Left renal pelvis (tissue), 4 donors: ENCODE data around the gene SIRPD. TPM values are rescaled to one million over a fixed set of nuclear protein-coding genes. Genes with fewer than 3 reads are reported as not detected.
"Not testable (repeated sequence)": the region's sequence is repeated elsewhere in the genome, so short reads cannot be mapped to it uniquely, and the experiment has no call there.

ENCODE experiments used
- DNase-seq, 4 donors: peaks; one replicate each; pipeline ENCODE4 v3.0.0-alpha.2; 2013; ENCODE audit warnings: low read depth in 4 of 4, low spot score in 3 of 4
- polyA plus RNA-seq, 4 donors: library from polyadenylated mRNA; unstranded; fragments of 120-200 nt; gene quantifications; one replicate each; pipeline ENCODE4 v1.2.1, GENCODE V29; 2013; ENCODE audit not compliant: insufficient read length in 4 of 4

SIRPD gene
- polyA plus RNA-seq, 4 donors, result not detected

- DNase-seq, result no peak
Observed at GRCh38 chr20:1499528-1500420, 57.7 kb downstream of the SIRPD start.

GRCh38 chr20:1497371-1497770 is 60.1 kb downstream of the SIRPD start:
- DNase-seq, result not testable (repeated sequence)

DNA sequence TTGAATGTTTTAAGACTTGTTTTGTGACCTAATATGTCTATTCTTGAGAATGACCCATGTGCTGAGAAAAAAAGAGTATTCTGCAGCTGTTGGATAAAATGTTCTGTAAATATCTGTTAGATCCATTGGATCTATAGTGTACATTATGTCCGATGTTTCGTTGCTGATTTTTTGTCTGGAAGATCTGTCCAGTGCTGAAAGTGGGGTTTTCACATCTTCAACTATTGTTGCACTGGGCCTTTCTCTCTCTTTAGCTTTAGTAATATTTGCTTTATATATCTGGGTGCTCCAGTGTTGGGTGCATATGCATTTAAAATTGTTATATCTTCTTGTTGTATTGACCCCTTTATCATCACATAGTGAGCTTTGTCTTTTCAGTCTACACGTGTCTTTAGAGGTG is 60.6 kb downstream of the SIRPD start:
- no peak for DNase-seq

GRCh38 chr20:1494436-1494835 is 63.1 kb downstream of the SIRPD start:
- no peak for DNase-seq

DNA sequence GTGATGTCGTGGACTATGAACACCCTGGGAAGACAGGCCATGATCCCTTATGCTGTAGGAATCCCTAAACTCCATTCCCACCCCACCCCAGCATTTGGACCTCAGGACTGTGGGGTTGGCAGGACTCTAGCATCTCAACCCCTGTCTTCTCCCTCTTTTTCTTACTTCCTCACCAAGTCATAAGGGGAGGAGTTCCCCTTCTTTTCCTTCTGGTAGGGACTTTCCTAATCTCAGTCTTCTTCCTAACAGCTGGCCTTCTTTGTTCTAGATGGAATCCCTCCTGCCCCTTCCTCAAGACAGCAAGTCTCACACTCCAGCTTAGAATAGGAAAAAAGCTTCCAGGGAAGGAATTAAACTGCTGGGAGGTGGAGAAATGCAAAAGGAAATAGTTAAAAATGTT is 64.0 kb downstream of the SIRPD start:
- no peak for DNase-seq

DNA sequence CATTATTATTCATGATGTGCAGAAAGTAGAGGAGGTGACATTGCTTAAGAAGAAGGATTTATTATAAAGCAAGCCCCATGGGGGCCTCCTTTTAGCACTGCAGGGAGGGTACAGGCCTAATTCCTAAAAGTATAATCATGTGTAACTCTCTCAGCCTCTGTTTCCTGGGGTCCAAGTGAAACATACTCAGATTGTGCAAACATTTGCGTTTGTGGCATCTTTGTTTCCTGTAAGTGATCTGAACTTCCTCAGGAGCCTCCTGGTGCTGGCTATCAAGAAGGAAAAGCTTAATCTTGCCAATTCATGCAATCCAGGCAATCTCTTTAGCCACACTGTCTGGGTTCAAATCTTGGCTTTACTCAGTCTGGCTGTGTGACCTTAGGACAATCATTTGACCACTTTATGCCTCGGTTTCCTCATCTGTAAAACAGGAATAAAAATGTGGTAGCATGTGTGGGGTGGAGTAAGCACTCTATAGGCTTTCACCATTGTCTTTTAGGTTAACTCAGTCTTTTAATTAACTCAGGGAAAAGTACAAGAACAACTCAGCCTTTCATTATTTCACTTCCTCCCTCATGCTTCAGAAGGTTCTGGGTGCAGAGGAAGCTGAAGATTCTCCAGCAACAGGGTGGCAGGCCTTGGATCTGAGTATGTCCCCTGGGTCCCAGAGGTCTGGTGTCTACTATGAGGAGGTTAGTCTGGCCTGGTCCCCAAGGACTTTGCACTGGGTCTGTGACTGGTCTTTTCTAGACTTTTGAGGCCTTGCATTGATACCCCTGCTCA is 65.5 kb downstream of the SIRPD start:
- no peak for DNase-seq

DNA sequence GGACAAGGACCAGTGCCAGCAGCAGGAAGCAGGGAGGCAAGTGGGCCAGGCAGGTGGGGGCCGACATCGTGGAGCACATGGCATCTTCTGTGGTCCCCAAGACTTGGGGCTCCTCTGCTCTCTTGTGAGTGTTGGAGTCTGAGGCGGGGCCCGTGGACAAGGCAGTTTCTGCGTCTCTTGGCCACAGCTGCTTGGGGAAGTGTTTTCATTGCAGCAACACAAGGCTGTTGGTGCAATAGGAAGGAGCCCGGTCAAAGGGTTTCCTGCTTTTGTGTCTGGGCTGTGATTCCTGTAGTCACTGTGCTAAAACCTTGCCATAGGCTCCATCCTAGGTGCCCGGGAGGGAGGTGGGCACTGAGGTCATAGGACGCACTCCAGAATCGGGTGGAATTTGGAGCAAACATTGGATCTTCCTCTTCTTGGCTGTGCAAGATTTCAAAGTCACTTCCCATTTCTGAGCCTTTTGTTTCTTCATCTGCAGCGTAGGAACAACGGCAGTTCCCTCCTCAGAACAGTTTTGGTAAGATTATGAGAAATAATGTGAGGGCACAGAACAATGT is 66.1 kb downstream of the SIRPD start, which contains the start of gene SIRPB2:
Gene SIRPB2 (minus strand): TSS at position 140 of the 560 bp plus-strand sequence. CDS start 61 bp downstream, at position 79.
- DNase-seq, result no peak

DNA sequence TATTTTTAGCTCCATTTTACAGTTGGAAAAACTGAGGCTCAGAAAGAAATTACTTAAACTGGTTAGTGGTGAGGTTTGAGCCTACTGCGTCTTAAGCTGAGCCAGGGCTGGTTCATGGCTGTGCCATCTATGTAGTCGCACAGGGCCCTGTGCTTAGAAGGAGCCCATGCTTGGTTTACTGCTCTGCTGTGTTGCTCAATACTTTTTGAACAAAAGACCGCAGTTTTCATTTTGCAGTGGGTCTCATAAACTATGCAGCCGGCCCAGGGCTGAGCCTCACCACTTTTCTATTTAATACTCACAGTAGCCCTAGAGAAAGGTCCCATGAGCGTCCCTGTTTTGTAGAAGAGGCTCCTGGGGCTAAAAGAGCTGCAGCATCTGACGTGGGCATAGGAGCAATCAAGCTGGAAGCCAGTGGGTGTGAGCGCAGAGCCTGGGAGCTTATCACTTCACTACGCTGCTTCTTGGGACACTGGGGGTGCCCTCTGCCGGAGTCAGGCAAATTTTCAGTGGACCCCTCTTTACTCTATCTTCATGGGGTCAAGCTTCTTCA is 66.8 kb downstream of the SIRPD start:
- no peak for DNase-seq

DNA sequence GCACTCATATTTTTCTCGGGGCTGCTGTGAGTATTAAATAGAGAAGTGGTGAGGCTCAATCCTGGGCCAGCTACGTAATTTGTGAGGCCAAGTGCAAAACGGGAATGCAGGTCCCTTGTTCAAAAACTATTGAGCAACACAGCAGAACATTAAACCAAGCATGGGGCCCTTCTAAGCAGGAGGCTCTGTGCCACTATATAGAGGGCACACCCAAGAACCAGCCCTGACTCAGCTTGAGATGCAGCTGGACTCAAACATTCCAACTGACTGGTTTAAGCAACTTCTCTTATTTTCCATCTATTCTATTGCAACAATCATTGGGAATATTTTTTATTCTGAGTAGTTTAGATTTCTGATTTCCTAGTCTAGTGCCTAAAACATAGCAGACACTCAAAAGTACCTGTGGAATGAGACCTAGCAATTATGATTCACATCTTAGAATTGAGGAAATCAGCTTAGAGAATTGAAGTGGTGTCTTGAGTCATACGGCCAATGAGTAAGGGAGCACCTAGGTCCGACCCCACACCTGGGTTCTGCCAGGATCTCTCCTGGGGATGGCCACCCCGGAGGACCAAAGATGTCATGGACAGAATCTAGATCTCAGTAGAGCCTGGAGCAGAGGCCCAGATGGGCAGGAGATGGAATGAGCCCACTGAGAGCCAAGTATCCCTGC is 67.6 kb downstream of the SIRPD start:
- DNase-seq, result no peak

GRCh38 chr20:1489325-1489724 is 68.2 kb downstream of the SIRPD start:
- no peak for DNase-seq

DNA sequence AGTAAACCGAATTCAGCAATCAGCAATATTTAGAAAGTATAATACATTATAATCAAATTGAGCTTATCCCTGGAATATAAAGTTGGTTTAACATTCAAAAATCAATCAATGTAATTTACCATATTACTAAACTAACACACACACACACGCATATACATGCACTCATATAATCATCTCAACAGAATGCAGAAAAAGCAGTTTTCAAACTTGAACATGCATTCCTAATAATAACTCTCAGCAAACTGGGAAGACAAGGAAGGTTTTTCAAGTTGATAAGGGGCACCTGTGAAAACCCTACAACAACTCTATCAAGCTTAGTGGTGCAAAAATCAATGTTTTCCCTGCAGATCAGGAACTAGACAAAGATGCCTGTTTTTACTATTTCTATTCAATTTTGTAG is 70.9 kb downstream of the SIRPD start:
- no peak for DNase-seq

DNA sequence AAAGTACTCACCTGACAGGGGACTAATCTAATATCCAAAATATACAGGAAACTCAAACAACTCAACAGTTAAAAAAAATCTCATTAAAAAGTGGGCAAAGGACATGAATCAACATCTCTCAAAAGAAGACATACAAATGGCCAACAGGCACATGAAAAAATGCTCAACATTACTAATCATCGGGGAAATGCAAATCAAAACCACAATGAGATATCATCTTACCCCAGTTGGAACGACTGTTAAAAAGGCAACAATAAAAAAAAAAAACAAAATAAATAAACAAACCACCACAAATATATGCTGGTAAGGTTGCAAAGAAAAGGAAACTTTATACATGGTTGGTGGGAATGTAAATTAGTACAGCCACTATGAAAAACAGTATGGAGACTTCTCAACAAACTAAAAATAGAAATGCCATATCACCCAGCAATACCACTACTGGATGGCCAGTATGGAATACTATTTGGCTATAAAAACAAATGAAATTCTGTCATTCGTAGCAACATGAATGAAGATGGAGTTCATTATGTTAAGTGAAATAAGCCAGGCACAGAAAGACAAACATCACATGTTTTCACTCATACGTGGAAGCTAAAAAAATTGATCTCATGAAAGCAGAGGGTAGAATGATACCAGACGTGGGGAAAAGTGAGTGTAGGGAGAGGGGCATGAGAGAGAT is 72.9 kb downstream of the SIRPD start:
- DNase-seq, result no peak

Other genes starting within 250 kb of the SIRPD start
- 1 to 10 TPM; 1.4 to 2.8 (median 2.0) TPM for gene SDCBP2, start 228.6 kb downstream of the SIRPD start, polyA plus RNA-seq
- 100 to 1,000 TPM; 320 to 413 (median 378) TPM for gene FKBP1A, start 164.7 kb downstream of the SIRPD start, polyA plus RNA-seq
- 100 to 1,000 TPM in 2 of 4 donors, 10 to 100 TPM in 2; 75.7 to 107 (median 99.5) TPM for gene NSFL1C, start 90.9 kb downstream of the SIRPD start, polyA plus RNA-seq
- under 1 TPM; 0.41 to 0.88 (median 0.84) TPM for gene SIRPB2, start 66.3 kb downstream of the SIRPD start, polyA plus RNA-seq
- 1 to 10 TPM in 3 of 4 donors, not detected in 1; 2.2 to 3.6 (median 2.4) TPM for gene SIRPB1, start 62.3 kb upstream of the SIRPD start, polyA plus RNA-seq
- gene SIRPG, start 100.1 kb upstream of the SIRPD start, polyA plus RNA-seq, result under 1 TPM in 1 of 4 donors, not detected in 3; 0.19 TPM